Right lobe of liver (tissue), 4 donors: Measurements from ENCODE around the gene GOLGA6L10.
"Not testable (repeated sequence)": the region's sequence is repeated elsewhere in the genome, so short reads cannot be mapped to it uniquely, and the experiment has no call there.

Experiments used
- CTCF ChIP-seq, 4 donors: fragments of 200-600 bp in 3 of 4; fragments of 450-650 bp in 1 of 4; IDR thresholded peaks; one replicate each; pipeline versions ENCODE4 v1.5.1 to v1.8.0; 2016 to 2022; ENCODE audit warnings: antibody characterized with exemption in 4 of 4, mild to moderate bottlenecking in 2 of 4
- POLR2A ChIP-seq: fragments of 450-650 bp; IDR thresholded peaks from one replicate; pipeline ENCODE4 v1.6.1; 2017; ENCODE audit warnings: antibody characterized with exemption, mild to moderate bottlenecking
- donor health status: DM: no; HTN: no; CAD: no.
- donor health status: DM: no; HTN: no; CAD: no.
- donor health status: DM: no; HTN: yes; CAD: no.

- not testable (repeated sequence) for TF ChIP-seq POLR2A; CTCF (IDR thresholded peaks at IDR 0.05)
Observed at GRCh38 chr15:82392077-82392476, 42.8 kb upstream of the GOLGA6L10 start.
